Measurements from ENCODE around the gene POLD3. TPM values are rescaled to one million over a fixed set of nuclear protein-coding genes. Genes with fewer than 3 reads are reported as not detected.

The POLD3 gene
- polyA plus RNA-seq, 2 of the 4 experiments (the other 2 are of a cell fraction) = 20.7 to 36.3 TPM

DNA sequence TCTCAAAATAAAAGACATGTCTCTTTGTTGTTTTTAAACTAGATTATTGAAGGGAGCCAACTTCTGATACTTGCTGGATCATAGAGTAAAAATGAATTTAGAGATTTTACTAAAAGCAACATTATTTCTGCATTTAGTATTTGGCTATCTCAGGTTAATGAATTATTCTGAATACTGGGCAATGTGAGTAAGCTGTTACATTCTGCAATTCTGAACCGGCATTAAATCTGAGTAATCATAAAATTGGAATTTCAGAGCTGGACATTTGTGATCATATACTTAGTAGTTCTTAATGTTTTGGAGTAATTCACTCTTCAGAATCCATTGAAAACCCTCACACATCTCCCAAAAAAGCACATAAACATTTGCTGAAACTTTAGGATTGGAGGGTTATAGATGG lies 11.5 kb downstream of the POLD3 start:
- FAIRE-seq = no peak
- Histone ChIP-seq H3K4me1 (no peaks in the 10 kb centered on the region), H3K4me2 (no peak overlapping the region), H3K4me3 (no peak overlapping the region), H3K9me3 (no peaks in the 10 kb centered on the region), H3K27ac (no peak overlapping the region)
- TF ChIP-seq, protein P1, sequence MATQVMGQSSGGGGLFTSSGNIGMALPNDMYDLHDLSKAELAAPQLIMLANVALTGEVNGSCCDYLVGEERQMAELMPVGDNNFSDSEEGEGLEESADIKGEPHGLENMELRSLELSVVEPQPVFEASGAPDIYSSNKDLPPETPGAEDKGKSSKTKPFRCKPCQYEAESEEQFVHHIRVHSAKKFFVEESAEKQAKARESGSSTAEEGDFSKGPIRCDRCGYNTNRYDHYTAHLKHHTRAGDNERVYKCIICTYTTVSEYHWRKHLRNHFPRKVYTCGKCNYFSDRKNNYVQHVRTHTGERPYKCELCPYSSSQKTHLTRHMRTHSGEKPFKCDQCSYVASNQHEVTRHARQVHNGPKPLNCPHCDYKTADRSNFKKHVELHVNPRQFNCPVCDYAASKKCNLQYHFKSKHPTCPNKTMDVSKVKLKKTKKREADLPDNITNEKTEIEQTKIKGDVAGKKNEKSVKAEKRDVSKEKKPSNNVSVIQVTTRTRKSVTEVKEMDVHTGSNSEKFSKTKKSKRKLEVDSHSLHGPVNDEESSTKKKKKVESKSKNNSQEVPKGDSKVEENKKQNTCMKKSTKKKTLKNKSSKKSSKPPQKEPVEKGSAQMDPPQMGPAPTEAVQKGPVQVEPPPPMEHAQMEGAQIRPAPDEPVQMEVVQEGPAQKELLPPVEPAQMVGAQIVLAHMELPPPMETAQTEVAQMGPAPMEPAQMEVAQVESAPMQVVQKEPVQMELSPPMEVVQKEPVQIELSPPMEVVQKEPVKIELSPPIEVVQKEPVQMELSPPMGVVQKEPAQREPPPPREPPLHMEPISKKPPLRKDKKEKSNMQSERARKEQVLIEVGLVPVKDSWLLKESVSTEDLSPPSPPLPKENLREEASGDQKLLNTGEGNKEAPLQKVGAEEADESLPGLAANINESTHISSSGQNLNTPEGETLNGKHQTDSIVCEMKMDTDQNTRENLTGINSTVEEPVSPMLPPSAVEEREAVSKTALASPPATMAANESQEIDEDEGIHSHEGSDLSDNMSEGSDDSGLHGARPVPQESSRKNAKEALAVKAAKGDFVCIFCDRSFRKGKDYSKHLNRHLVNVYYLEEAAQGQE (IDR thresholded peaks at IDR 0.05) = no peak
- TF ChIP-seq NPAS2 (CRISPR knock-in tag; IDR thresholded peaks at IDR 0.05; ENCODE audit: borderline replicate concordance) (no peak), FOSL2 (IDR thresholded peaks at IDR 0.05) (no peak), FOSL2 (CRISPR knock-in tag; IDR thresholded peaks at IDR 0.05) (no peak), ESRRA (IDR thresholded peaks at IDR 0.05; ENCODE audit: borderline replicate concordance, low read length) (no peak), EHF (CRISPR knock-in tag; IDR thresholded peaks at IDR 0.05) (no peak), ZFP36 (IDR thresholded peaks at IDR 0.05; ENCODE audit: borderline replicate concordance, partially characterized antibody) (no peak), MAFK (IDR thresholded peaks at IDR 0.05; ENCODE audit: partially characterized antibody) (no peak), KDM5A (IDR thresholded peaks at IDR 0.05) (no peak), CBX8 (IDR thresholded peaks at IDR 0.05) (no peak), FOSB (CRISPR knock-in tag; IDR thresholded peaks at IDR 0.05) (no peak), POLR2AphosphoS2 (conservative IDR thresholded peaks at IDR 0.05; ENCODE audit: low read length) (no peak), ZC3H11A (IDR thresholded peaks at IDR 0.05) (no peak), CHD4 (IDR thresholded peaks at IDR 0.05; ENCODE audit: borderline replicate concordance) (no peak)
- TF ChIP-seq, protein P2, sequence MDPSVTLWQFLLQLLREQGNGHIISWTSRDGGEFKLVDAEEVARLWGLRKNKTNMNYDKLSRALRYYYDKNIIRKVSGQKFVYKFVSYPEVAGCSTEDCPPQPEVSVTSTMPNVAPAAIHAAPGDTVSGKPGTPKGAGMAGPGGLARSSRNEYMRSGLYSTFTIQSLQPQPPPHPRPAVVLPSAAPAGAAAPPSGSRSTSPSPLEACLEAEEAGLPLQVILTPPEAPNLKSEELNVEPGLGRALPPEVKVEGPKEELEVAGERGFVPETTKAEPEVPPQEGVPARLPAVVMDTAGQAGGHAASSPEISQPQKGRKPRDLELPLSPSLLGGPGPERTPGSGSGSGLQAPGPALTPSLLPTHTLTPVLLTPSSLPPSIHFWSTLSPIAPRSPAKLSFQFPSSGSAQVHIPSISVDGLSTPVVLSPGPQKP (IDR thresholded peaks at IDR 0.05; ENCODE audit: low read depth, low read length) = no peak
- TF ChIP-seq, protein P3, sequence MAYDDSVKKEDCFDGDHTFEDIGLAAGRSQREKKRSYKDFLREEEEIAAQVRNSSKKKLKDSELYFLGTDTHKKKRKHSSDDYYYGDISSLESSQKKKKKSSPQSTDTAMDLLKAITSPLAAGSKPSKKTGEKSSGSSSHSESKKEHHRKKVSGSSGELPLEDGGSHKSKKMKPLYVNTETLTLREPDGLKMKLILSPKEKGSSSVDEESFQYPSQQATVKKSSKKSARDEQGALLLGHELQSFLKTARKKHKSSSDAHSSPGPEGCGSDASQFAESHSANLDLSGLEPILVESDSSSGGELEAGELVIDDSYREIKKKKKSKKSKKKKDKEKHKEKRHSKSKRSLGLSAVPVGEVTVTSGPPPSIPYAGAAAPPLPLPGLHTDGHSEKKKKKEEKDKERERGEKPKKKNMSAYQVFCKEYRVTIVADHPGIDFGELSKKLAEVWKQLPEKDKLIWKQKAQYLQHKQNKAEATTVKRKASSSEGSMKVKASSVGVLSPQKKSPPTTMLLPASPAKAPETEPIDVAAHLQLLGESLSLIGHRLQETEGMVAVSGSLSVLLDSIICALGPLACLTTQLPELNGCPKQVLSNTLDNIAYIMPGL (CRISPR knock-in tag; IDR thresholded peaks at IDR 0.05; ENCODE audit: borderline replicate concordance) = no peak
- TF ChIP-seq, protein P4, sequence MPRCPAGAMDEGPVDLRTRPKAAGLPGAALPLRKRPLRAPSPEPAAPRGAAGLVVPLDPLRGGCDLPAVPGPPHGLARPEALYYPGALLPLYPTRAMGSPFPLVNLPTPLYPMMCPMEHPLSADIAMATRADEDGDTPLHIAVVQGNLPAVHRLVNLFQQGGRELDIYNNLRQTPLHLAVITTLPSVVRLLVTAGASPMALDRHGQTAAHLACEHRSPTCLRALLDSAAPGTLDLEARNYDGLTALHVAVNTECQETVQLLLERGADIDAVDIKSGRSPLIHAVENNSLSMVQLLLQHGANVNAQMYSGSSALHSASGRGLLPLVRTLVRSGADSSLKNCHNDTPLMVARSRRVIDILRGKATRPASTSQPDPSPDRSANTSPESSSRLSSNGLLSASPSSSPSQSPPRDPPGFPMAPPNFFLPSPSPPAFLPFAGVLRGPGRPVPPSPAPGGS (IDR thresholded peaks at IDR 0.05) = no peak
- TF ChIP-seq, protein P5, sequence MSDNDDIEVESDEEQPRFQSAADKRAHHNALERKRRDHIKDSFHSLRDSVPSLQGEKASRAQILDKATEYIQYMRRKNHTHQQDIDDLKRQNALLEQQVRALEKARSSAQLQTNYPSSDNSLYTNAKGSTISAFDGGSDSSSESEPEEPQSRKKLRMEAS (IDR thresholded peaks at IDR 0.05) = no peak
- ChIA-PET POLR2A (interaction anchor here (1.0 kb wide), 1 partner anchor 11 kb away, joined by 3 read pairs; the partner anchor contains the start of gene POLD3), CTCF (interaction anchor here (0.7 to 2.5 kb wide), 8 partner anchors 10 to 136 kb away, joined by 3 to 12 read pairs (median 4); partner anchors contain the start of gene POLD3)
- DNase-seq (ENCODE audit: low read depth in 1 of 2, low spot score in 1 of 2) = no peak
- ATAC-seq = no peak
- WGBS (ENCODE audit: missing lambda C conversion rate) = 80% methylated on average over 1 of the region's 1 CpG

DNA sequence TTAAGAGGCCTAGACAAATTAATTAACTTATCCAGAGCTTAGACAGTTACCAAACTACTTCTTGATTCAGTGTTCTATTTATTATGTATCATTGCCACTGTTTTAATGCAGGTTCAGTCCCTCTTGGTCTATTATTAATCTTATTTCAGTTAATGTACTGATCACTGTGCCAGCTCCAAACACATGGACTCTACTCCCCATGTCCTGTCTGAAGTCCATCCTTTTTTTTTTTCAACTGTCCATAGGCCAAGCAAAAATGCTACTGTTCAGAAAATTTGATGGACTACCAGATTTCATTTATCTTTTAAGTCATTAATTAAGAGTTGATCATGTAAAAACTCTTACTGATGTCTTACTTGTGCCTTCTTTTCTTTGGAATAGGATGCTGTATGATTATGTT lies 11.9 kb downstream of the POLD3 start:
- FAIRE-seq (no peak), DNase-seq (ENCODE audit: low read depth in 1 of 2, low spot score in 1 of 2) (no peak), ATAC-seq (no peak)
- ChIA-PET POLR2A (no interaction called here), CTCF (interaction anchor here (0.7 to 2.5 kb wide), 4 partner anchors 14 to 136 kb away, joined by 4 to 12 read pairs (median 8); no protein-coding TSS in a partner anchor)
- no peak for TF ChIP-seq SREBF2 (IDR thresholded peaks at IDR 0.05)
- TF ChIP-seq CHD2 (IDR thresholded peaks at IDR 0.05; ENCODE audit: low read length, partially characterized antibody) = no peak
- no peak for TF ChIP-seq EHF (CRISPR knock-in tag; IDR thresholded peaks at IDR 0.05)
- no peak for TF ChIP-seq EHMT2 (IDR thresholded peaks at IDR 0.05; ENCODE audit: low read depth)
- no peak for TF ChIP-seq ESRRA (IDR thresholded peaks at IDR 0.05; ENCODE audit: borderline replicate concordance, low read length)
- Histone ChIP-seq H3K4me3 (no peak overlapping the region), H3K4me2 (no peak overlapping the region), H3K4me1 (no peaks in the 10 kb centered on the region), H3K9me3 (no peaks in the 10 kb centered on the region), H3K27ac (no peak overlapping the region)

Measured in A549 (cell line).